GM18907 (cell line): ENCODE measurements around the gene MDGA2.

Experiments
- ATAC-seq: cut with Tn5 transposase; IDR thresholded peaks from one replicate; pipeline ENCODE4 v1.9.1; 2021; ENCODE audit warnings: mild to moderate bottlenecking, moderate library complexity; ENCODE audit not compliant: unreplicated experiment

The MDGA2 gene

DNA sequence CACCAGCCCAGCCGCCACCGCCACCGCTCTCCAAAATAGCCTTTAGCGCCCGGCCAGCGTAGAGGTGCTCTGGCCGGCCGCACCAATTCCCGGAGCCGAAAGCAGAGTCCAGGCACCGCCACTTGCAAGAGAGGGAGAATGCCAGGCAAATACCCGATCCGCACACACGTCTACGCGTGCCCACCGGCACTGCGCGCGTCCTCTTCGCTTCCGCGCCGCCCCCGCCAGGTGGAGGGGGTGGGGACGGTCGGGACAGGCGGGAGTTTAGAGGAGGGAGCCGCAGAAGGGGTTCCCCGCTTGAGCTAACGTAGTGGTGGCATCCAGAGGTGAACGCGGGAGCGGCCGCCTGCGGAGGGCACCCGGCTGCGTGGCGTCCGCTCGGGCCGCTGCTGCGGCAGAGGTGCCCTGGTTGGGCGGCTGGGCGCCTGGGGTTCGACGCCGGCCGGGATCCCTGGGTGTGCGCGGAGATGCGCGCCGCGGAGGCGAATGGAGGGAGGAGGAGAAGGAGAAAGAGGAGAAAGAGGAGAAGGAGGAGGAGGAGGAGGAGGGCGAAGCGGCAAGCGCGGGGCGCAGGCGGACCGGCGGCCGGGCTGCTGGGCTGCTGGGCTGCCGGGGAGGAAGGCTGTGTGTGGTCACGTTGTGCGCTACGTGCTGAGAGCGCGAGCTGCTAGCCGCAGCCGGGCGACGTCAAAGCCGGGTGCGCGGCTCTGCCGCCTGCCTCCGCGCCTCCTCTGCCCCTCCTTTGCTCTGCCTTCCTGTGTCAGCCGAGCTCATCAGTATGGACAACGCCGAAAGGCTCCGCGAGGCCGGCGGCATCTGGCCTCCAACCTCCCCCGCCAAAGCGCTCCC lies at the start of gene MDGA2:
TSS of gene MDGA2 (minus strand) at position 140 of the 849 bp plus-strand sequence.
- ATAC-seq: peak; percentile 62

DNA sequence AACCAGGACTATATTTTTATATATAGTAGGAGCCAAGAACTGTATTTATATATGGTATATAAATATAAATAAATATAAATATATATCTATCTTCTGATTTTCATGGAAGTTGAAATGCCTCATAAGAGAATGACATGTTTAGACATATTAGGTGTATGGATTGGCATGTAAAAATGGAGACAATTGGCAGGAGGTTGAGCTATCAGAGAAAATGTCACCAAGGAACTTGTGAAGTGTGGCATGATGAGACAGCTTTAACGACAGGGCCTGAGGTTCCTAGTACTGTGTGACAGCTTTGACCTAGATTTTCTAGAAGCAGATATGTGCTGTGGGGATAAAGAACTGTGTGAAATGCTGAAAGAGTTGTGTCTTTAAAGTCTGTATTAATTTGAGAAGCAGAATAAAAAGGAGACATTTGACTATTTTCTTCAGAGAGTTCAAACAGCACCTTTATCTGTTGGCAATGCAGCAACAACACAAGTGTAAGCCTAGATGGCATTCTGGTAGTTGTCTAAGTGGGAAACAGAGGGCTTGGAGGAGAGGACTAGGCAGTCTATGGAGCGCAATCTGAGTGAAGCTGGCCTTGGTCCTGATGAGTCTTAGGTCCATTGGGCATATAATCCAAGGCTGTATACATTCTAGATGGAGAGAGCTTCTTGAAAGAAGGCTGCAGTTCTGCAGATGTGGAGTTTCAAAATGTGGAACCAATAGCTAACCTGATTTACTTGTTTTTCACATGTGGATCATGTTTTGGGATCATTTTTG lies 47.7 kb upstream of the MDGA2 start:
- ATAC-seq: no peak

DNA sequence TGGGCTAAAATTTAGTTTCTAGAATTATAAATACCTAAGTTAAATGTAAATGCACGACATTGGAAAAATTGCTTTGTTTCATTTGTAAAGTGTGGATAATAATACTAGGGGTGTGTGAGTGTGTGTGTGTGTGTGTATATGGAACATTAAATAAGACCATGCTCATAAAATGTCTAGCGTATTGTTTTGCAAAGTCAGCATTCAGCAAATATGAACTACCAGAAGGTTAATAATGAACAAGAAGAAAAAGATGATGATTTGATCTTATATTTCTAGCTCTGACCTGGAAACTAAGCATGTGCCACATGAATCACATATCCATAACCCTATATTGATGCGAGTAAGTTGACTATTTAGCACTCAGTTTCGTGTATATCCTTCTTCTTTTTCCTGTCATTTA lies 44.9 kb upstream of the MDGA2 start:
- ATAC-seq: no peak

DNA sequence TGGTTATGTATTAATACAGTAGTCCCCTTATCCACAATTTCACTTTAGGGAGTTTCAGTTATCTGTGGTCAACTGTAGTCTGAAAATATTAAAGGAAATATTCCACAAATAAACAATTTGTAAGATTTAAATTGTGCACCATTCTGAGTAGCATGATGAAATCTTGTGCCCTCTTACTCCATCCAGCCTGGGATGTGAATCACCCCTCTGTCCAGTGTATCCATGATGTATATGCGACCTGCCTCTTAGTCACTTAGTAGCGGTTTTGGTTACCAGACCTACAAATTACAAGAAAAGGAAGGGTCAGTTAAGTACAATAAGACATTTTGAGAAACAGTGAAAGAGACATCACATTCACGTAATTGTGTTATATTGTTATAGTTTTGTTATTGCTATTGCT lies 39.9 kb upstream of the MDGA2 start:
- no peak for ATAC-seq

DNA sequence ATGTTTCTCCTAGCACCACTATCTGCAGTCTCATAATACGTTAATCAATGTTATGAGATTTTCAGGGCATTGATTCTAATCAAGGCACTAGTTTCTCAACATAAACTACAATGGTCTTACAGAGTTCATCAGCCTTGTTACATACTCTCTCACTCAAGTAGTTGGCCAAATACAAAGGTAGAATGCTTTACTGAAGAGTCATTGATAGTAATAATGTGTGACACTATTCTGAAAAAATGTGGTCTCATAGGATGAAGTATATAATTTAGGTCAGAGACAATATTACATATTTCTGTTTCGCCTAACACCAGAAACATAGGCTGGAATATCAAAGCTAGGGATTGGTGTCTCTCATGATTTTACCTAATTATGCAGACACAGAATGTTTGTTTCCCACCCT lies 35.2 kb upstream of the MDGA2 start:
- ATAC-seq: no peak

DNA sequence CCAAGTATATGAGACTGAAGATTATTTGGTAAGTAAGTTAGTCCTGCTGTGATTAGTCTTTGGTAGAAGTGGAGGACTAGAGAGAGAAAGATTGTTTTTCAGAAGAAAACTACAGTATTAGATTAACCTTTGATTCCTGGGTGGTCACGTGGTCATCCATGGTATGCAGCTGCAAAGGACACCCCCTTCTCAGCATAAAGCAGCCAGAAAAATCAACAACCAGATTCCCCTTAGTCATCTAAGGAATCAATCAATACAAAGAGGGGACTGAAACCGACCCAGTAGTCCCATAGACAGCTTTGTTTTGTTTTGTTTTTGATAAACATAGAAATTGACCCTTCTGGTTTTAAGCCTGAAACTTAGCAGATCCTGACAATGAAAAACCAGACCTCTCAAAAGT lies 30.3 kb upstream of the MDGA2 start:
- no peak for ATAC-seq

DNA sequence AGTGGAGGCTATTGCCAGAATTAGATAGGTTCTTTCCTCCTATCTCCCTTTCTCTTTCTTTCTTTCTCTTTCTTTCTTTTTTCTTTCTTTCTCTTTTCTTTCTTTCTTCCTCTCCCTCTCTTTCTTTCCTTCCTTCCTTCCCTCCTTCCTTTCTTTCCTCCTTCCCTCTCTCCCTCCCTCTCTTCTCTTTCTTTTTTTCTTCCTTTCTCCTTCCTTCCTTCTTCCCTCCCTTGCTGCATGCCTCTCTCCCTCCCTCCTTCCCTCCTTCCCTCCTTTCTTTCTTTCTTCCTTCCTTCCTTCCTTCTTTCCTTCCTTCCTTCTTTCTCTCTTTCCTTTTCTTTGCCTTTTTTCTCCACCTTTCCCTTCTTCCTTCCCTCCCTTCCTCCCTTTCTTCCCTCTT lies 16.4 kb upstream of the MDGA2 start:
- no peak for ATAC-seq

DNA sequence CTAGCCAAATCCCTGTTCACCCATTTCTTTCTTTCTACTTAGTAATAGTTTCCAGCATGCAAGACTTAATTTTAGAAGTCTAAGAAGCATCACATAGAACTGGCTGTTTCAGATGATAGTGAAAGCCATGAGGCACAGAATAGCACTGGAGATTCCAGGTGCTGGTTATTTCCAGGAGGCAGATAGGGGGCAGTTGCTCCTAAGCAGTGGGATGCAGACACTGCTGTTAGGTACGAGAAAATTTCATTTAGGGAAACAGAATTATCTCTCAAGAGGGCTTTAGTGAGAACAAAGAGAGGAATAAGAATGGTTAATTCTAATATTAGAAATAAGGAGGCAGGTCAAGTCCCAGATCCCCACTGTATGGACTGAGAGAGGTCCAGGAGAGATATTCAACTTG lies 3.6 kb upstream of the MDGA2 start:
- no peak for ATAC-seq

DNA sequence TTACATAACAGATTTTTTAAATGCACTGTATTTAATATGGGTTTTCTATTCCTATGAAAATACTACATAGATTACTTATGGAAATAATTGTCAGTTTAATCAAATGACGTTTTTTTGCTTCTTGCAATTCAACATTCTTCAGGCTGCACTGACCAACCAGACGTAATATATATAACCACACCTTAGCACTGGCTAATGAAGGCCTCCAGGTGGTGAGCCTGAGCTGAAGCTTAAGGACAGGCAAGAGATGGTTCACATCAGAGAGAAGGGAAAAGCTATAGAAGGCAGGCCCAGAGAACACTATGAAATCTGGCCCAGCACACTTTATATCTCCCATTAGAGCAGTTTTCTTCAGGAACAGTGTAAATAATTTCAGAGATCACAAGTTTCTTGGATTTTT lies 2.8 kb upstream of the MDGA2 start:
- ATAC-seq: no peak

DNA sequence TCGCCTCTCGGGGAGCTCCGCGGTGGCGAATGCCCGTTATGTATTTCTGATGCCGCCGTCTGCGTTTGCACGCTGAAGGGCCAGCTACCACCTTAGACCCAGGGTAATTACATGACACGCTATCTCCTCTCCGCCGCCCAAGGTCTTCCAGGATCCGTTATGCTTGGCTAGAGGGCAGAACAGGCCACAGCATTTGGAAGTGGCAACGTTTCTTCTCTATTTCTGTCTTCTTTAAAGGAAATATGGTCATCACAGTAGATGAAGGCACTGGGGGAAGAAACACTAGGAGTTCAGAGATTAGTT lies 861 bp upstream of the MDGA2 start:
- ATAC-seq: no peak

DNA sequence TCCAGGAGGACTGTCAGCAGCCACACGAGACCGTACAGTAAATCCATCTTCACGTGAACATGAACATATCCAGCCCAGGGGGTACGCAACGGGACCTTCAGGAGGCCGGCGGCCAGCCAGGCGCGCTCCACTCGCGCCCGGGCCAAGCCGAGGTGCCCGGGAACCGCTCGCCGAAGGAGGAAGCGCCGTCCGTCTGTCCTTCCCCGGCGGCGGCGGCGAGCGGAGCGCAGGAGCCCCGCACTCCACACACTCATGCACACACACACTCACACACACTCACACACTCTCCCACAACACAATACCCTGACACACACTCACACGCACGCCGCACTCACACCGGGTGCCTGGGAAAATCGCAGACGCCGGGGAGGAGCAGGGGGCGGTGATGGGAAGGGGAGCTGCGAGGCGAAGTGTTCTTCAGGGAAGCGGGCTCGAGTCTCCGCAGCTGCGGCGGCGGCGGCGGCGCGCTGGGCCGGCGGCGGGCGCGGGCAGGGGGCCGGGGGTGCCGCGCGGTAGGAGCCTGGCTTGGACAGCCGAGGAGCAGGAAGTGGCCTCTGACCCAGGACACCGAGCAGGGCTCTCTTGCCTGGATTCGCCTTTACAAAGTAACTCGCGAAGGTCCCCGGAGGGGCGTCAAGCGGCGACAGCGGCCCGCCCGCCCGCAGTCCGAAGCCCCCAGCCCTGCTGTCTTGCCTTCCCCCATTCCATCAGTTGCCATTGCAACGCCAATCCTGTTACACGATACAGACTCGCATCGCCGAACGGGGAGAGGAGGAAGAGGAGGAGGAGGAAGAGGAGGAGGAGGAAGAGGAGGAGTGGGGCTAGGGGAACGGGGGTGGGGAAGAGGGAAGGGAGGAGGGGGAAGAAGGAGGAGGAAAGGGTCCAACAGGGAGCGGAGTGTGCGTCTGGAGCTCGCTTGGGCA lies 601 bp downstream of the MDGA2 start:
- ATAC-seq: no peak

DNA sequence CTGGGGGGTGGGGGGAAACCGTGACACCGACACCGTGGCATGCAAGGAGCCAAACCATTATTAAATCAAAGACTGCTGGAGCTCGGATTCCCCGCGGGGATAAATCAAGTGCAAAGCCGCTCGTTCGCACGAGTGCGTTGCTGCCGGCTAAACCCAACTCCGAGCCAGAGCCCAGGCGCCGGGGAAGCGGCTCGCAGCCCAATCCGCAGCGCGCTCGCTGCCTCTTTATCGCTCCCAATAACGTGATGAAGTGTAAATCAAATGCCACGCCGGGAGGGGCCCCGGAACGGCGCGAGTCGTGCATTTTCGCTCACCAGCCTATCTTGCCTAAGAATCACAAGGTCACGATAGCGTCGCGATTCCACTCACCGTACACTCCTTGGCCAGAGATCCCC lies 1.3 kb downstream of the MDGA2 start:
- ATAC-seq: no peak

DNA sequence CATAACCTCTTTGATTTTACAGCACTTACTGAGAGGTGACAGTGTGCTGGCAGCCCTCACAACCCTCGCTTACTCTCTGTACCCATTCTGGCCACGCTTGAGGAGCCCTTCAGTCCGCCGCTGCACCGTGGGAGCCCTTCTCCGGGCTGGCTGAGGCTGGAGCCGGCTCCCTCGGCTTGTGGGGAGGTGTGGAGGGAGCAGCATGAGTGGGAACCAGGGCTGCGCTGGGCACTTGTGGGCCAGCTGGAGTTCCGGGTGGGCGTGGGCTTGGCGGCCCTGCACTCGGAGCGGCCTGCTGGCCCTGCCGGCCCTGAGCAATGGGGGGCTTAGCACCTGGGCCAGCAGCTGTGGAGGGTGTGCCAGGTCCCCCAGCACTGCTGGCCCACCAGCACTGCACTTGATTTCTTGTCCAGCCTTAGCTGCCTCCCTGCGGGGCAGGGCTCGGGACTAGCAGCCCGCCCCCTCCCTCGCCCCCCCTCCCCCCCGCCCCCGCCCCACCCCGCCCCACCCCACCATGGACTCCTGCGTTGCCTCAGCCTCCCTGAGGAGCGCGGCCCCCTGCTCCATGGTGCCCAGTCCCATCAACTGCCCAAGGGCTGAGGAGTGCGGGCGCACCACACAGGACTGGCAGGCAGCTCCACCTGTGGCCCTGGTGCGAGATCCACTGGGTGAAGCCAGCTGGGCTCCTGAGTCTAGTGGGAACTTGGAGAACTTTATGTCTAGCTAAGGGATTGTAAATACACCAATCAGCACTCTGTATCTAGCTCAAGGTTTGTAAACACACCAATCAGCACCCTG lies 9.9 kb downstream of the MDGA2 start:
- no peak for ATAC-seq

DNA sequence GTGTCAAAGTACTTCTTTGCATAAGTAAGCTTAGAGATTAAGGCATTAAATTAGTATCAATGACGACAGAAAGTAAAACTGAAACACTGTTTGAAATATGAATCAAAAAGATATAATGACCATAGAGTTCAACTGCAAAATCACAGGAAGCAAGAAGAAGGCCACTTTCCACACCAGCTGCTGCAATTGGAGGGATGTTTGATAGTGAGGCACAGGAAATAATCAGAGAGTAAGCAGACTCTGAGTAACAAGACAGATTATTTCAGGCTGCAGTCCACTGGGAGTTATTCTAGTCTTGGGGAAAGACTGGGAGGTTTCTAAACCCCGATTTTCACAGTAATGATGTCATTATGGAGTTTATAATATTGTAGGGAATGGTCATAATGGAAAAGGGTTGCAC lies 12.9 kb downstream of the MDGA2 start:
- no peak for ATAC-seq

DNA sequence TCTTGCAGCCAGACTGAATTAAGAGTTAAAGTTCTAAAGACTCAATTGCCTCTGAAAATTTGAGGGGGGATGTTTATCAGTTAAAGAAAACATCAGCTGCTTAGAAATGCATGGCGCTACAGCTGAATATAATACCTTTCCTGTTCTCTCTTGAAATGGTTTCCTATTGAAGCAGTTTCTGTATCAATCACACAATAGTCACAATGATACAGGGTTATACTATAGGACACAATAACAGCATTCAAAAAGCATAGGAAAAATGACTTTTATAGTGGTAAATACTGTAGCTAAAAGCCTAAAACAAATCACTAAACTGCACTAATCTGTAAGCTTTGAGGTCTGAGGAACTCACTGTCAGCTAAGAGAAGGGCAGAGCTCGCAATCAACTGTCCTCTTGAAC lies 15.2 kb downstream of the MDGA2 start:
- ATAC-seq: no peak

DNA sequence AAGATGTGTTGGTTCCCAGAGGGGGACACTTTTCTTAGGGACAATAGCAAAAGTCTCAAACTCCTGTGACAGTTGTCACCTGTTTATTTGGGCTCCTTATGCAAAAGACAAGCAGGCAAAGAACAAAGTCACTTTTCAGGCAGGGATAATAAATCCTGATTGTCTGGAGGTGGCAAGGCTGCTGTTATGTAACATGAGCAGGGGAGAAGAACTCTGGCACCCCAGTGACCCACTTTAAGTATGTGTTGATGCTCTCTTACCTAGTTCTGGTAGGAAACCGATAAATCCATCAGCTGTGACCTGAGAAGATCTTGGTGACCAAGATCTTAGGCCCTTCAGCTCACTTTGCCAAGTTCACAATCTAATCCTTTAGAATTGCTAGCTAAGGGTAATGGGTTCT lies 17.4 kb downstream of the MDGA2 start:
- ATAC-seq: no peak

DNA sequence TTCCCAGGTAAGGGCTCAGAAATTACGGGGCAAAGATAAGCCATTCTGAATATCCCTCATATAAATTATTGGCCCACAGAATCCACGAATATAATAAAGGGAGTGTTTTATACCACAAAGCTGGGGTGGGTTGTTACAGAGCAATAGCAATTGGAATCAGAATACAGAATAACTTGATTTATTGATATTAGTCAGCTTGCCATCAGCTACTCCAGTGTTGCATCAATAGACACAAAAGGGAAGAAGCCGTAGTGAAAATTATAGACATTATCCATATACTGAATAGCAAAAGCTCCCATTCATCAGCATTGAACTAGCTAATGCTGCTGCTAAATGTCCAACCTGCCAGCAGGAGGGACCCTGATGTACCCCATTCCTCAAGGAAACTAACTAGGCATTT lies 18.3 kb downstream of the MDGA2 start:
- no peak for ATAC-seq

DNA sequence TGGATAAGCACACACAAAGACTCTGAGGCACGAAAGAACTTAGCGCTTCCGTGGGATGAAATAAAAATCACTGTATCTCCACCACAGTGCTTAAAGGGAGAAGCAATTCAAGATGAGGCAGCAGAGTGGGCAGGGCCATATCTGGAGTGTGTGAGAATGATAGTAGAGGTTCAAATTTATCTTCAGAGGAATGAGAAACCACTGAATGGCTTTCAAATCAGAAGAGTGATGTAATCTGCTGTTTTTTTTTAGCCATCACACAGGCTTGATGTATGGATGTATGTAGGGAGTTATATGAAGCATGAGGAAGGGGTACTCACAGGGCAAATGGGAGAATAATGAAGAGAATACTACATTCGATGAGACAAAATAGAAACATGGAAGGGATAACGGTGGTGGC lies 24.1 kb downstream of the MDGA2 start:
- ATAC-seq: no peak

DNA sequence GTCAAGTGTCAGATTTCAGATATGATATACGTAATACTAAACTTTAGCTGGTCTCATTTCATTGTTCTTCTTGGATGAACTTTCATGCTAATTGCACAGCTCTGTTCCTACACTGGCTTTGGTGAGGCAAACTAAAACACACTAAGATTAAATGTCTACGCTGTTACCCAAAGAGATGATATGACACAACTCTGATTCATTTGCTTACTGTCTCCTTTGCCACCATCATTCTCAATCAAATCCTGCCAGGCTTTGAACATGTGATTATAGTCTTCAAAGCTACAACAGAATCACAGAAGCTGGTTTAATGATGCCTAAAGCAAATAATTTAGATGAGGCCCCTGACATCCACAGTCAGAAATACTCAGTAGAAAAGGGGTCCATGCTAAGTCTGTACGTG lies 37.7 kb downstream of the MDGA2 start:
- ATAC-seq: no peak

DNA sequence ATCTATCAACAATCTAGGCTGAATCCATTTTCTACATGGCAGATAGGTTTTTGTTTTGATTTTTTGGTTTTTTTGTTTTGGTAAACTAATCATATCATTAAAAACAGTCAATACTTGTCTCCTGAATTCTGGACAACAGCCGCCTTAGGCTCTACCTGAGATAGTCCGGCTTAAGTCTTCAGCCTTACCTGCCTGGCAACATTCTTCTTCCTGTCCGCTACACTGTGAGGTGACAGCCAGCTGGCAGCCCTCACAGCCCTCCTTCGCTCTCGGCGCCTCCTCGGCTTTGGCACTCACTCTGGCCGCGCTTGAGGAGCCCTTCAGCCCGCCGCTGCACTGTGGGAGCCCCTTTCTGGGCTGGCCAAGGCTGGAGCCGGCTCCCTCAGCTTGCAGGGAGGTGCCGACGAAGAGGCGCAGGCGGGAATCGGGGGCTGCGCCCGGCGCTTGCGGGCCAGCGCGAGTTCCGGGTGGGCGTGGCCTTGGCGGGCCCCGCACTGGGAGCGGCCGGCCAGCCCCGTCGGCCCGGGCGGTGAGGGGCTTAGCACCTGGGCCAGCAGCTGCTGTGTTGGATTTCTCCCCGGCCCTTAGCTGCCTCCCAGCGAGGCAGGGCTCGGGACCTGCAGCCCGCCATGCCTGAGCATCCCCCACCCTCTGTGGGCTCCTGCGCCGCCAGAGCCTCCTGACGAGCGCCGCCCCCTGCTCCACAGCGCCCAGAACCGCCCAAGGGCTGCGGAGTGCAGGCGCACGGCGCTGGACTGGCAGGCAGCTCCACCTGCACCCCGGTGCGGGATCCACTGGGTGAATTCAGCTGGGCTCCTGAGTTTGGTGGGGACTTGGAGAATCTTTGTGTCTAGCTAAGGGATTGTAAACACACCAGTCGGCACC lies 49.0 kb downstream of the MDGA2 start:
- ATAC-seq: no peak
